Neural cell (in vitro differentiated cells): ENCODE data around the gene FRY. TPM values are rescaled to one million over a fixed set of nuclear protein-coding genes. Genes with fewer than 3 reads are reported as not detected.

Experiments
- H2AFZ ChIP-seq: fragments of 200-600, 300-800 bp; sonication (generic), shearing (Covaris generic); 2 replicates; pipeline ENCODE4 v1.6.0; 2014; ENCODE audit warnings: low read depth, mild to moderate bottlenecking, antibody characterized with exemption, low read length, moderate library complexity
- H3F3A ChIP-seq: fragments of 200-600 bp; shearing (Covaris generic); 2 replicates; pipeline ENCODE4 v1.6.1; 2016; ENCODE audit warnings: mild to moderate bottlenecking, moderate library complexity, mixed read lengths, antibody characterized with exemption, low read length; ENCODE audit not compliant: insufficient read depth, poor library complexity, severe bottlenecking
- H3K27ac ChIP-seq: fragments of 200-600, 300-800 bp; sonication (generic), shearing (Covaris generic); 2 replicates; pipeline ENCODE4 v1.5.1; 2014; ENCODE audit warnings: mild to moderate bottlenecking, low read length, moderate library complexity
- H3K27me3 ChIP-seq: fragments of 300-800, 200-600 bp; sonication (generic), shearing (Covaris generic); 2 replicates; pipeline ENCODE4 v1.6.0; 2014; ENCODE audit warnings: mild to moderate bottlenecking, low read depth, low read length, moderate library complexity; ENCODE audit not compliant: insufficient read depth
- H3K36me3 ChIP-seq: fragments of 300-800, 200-600 bp; sonication (generic), shearing (Covaris generic); 2 replicates; pipeline ENCODE4 v1.5.1; 2014; ENCODE audit warnings: mild to moderate bottlenecking, antibody characterized with exemption, low read length, moderate library complexity; ENCODE audit not compliant: insufficient read depth
- H3K4me2 ChIP-seq: fragments of 300-800, 200-600 bp; sonication (generic), shearing (Covaris generic); 2 replicates; pipeline ENCODE4 v1.6.0; 2014; ENCODE audit warnings: mild to moderate bottlenecking, low read length
- H3K4me3 ChIP-seq: fragments of 300-800, 200-600 bp; sonication (generic), shearing (Covaris generic); 2 replicates; pipeline ENCODE4 v1.5.1; 2014; ENCODE audit warnings: mild to moderate bottlenecking, low read length, moderate library complexity
- H3K79me2 ChIP-seq: fragments of 200-600 bp; shearing (Covaris generic); replicated peaks from 2 replicates; pipeline ENCODE4 v1.6.0; 2014; ENCODE audit warnings: mild to moderate bottlenecking, low read length, moderate library complexity; ENCODE audit not compliant: insufficient read depth
- H3K9ac ChIP-seq: fragments of 300-800, 200-600 bp; sonication (generic), shearing (Covaris generic); 2 replicates; pipeline ENCODE4 v1.6.1; 2016; ENCODE audit warnings: mild to moderate bottlenecking, low read length, mixed read lengths
- H3K9me2 ChIP-seq: fragments of 200-600 bp; shearing (Covaris generic); 2 replicates; pipeline ENCODE4 v1.6.1; 2016; ENCODE audit warnings: mild to moderate bottlenecking, low read length, mixed read lengths; ENCODE audit not compliant: insufficient read depth
- H3K9me3 ChIP-seq: fragments of 200-600, 300-800 bp; sonication (generic), shearing (Covaris generic); 2 replicates; pipeline ENCODE4 v1.6.1; 2016; ENCODE audit warnings: mild to moderate bottlenecking, mixed run types, low read length, moderate library complexity, mixed read lengths
- H4K20me1 ChIP-seq: fragments of 200-600 bp; shearing (Covaris generic); 2 replicates; pipeline ENCODE4 v1.6.1; 2016; ENCODE audit warnings: mild to moderate bottlenecking, mixed run types; ENCODE audit not compliant: insufficient read depth
- EP300 ChIP-seq: fragments of 450-650 bp; conservative IDR thresholded peaks from 2 replicates; pipeline ENCODE4 v1.6.1; 2014; ENCODE audit warnings: antibody characterized with exemption, mild to moderate bottlenecking, moderate library complexity; ENCODE audit not compliant: poor library complexity, severe bottlenecking
- EZH2 ChIP-seq: fragments of 200-600, 300-800 bp; shearing (Covaris generic), sonication (generic); IDR thresholded peaks from 2 replicates; pipeline ENCODE4 v1.6.1; 2014; ENCODE audit warnings: antibody characterized with exemption, low read length, borderline replicate concordance, mild to moderate bottlenecking; ENCODE audit not compliant: insufficient read depth, poor library complexity, severe bottlenecking
- MXI1 ChIP-seq: fragments of 450-650 bp; conservative IDR thresholded peaks from 2 replicates; pipeline ENCODE4 v1.6.1; 2014; ENCODE audit warnings: antibody characterized with exemption, mild to moderate bottlenecking; ENCODE audit not compliant: poor library complexity, severe bottlenecking
- POLR2AphosphoS5 ChIP-seq: IDR thresholded peaks from 2 replicates; pipeline ENCODE4 v1.6.1; 2012
- RAD21 ChIP-seq: fragments of 450-650 bp; conservative IDR thresholded peaks from 2 replicates; pipeline ENCODE4 v1.6.1; 2014; ENCODE audit warnings: antibody characterized with exemption, mild to moderate bottlenecking, moderate library complexity
- REST ChIP-seq: IDR thresholded peaks from 2 replicates; pipeline ENCODE4 v1.6.1; 2012; ENCODE audit warnings: borderline replicate concordance
- SMC3 ChIP-seq: fragments of 450-650 bp; conservative IDR thresholded peaks from 2 replicates; pipeline ENCODE4 v1.6.1; 2014; ENCODE audit warnings: antibody characterized with exemption, mild to moderate bottlenecking, moderate library complexity; ENCODE audit not compliant: poor library complexity
- TAF1 ChIP-seq: IDR thresholded peaks from 2 replicates; pipeline ENCODE4 v1.6.1; 2012; ENCODE audit warnings: low read depth
- polyA plus RNA-seq: library from polyadenylated mRNA; depleted of rRNA; stranded (reverse); fragments of >200 nt; gene quantifications from 2 replicates; pipeline ENCODE4 v1.2.3, GENCODE V29; 2014
- TF ChIP-seq, protein P1 (sequence below): fragments of 450-650 bp; IDR thresholded peaks from 2 replicates; pipeline ENCODE4 v1.5.1; 2014; ENCODE audit warnings: antibody characterized with exemption, mild to moderate bottlenecking, moderate library complexity; ENCODE audit not compliant: poor library complexity, severe bottlenecking

The FRY gene
- polyA plus RNA-seq, 1 donor from 2014 or later: 49.3 TPM

- Histone ChIP-seq H3K4me2 (no peak overlapping the region), H3K9me2 (no peaks in the 10 kb centered on the region), H4K20me1 (no peaks in the 10 kb centered on the region), H3K9ac (no peak overlapping the region), H3K79me2 (peaks cover 21% of the 10 kb centered on the region), H3K27ac (peak overlapping the region; percentile 3), H3K36me3 (peaks cover 9% of the 10 kb centered on the region), H3K27me3 (no peaks in the 10 kb centered on the region), H2AFZ (no peak overlapping the region), H3K4me3 (no peak overlapping the region), H3F3A (no peaks in the 10 kb centered on the region), H3K9me3 (no peaks in the 10 kb centered on the region)
- no peak for TF ChIP-seq EP300
- no peak for TF ChIP-seq REST
- no peak for TF ChIP-seq TAF1
- TF ChIP-seq RAD21: no peak
- no peak for TF ChIP-seq SMC3
- TF ChIP-seq, protein P1, sequence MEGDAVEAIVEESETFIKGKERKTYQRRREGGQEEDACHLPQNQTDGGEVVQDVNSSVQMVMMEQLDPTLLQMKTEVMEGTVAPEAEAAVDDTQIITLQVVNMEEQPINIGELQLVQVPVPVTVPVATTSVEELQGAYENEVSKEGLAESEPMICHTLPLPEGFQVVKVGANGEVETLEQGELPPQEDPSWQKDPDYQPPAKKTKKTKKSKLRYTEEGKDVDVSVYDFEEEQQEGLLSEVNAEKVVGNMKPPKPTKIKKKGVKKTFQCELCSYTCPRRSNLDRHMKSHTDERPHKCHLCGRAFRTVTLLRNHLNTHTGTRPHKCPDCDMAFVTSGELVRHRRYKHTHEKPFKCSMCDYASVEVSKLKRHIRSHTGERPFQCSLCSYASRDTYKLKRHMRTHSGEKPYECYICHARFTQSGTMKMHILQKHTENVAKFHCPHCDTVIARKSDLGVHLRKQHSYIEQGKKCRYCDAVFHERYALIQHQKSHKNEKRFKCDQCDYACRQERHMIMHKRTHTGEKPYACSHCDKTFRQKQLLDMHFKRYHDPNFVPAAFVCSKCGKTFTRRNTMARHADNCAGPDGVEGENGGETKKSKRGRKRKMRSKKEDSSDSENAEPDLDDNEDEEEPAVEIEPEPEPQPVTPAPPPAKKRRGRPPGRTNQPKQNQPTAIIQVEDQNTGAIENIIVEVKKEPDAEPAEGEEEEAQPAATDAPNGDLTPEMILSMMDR: no peak
- no peak for TF ChIP-seq EZH2
- TF ChIP-seq MXI1: no peak
- no peak for TF ChIP-seq POLR2AphosphoS5
Observed at GRCh38 chr13:32040689-32041088, 9.1 kb downstream of the FRY start.

DNA sequence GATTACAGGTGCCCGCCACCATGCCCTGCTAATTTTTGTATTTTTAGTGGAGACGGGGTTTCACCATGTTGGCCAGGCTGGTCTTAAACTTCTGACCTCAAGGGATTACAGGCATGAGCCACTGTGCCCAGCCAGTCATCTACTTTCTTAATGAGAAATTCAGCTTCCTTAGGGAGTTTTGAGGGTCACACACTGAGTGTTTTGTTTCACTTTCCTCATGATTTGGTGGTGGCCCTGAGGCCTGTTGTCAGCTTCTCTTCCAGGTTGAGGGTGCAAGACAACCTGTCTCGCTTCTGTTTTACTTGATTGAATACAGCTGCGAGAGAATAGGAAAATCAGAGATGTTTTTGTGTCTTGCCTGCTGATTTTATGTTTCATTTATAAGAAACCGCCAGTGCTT, 9.9 kb downstream of the FRY start:
- Histone ChIP-seq H3K4me2 (no peak overlapping the region), H3K36me3 (peaks cover 9% of the 10 kb centered on the region), H3K9me2 (no peaks in the 10 kb centered on the region), H3K4me3 (no peak overlapping the region), H4K20me1 (no peaks in the 10 kb centered on the region), H3K27me3 (no peaks in the 10 kb centered on the region), H3K27ac (no peak overlapping the region), H3K9me3 (no peaks in the 10 kb centered on the region), H3K79me2 (peaks cover 14% of the 10 kb centered on the region), H3F3A (no peaks in the 10 kb centered on the region), H3K9ac (no peak overlapping the region), H2AFZ (no peak overlapping the region)
- TF ChIP-seq POLR2AphosphoS5 (no peak), MXI1 (no peak), EP300 (no peak)

- H3K4me2 ChIP-seq: no peak overlapping the region
- H3F3A ChIP-seq: no peaks in the 10 kb centered on the region
- H3K36me3 ChIP-seq: peaks cover 9% of the 10 kb centered on the region
- no peak overlapping the region for H3K9ac ChIP-seq
- H2AFZ ChIP-seq: no peak overlapping the region
- peaks cover 7% of the 10 kb centered on the region for H3K79me2 ChIP-seq
- H3K27me3 ChIP-seq: no peaks in the 10 kb centered on the region
- H3K9me2 ChIP-seq: no peaks in the 10 kb centered on the region
- no peak overlapping the region for H3K27ac ChIP-seq
- no peak for TF ChIP-seq TAF1
- no peak for TF ChIP-seq SMC3
- no peak for TF ChIP-seq EP300
- no peak for TF ChIP-seq EZH2
- TF ChIP-seq POLR2AphosphoS5: no peak
- TF ChIP-seq REST: no peak
- no peak for TF ChIP-seq RAD21
- TF ChIP-seq, protein P1: no peak
- no peak for TF ChIP-seq MXI1
- H3K9me3 ChIP-seq: no peaks in the 10 kb centered on the region
- no peaks in the 10 kb centered on the region for H4K20me1 ChIP-seq
- no peak overlapping the region for H3K4me3 ChIP-seq
Observed at GRCh38 chr13:32042551-32042950, 11.0 kb downstream of the FRY start.
